H54 (cell line): ENCODE results near the gene CRYBA2.

Source experiments
- DNase-seq: peaks from one replicate; pipeline ENCODE4 v3.0.0; 2011; ENCODE audit warnings: low spot score, mixed read lengths; ENCODE audit not compliant: insufficient read length
- FAIRE-seq: peaks from 3 replicates; lab custom pipeline; 2011; peaks lifted over from hg19 to GRCh38; lab: Jason Lieb, UNC
- POLR2A ChIP-seq: IDR thresholded peaks from 2 replicates; pipeline ENCODE4 v1.6.1; 2011; ENCODE audit warnings: low read depth, mild to moderate bottlenecking, low read length

The CRYBA2 gene

DNA sequence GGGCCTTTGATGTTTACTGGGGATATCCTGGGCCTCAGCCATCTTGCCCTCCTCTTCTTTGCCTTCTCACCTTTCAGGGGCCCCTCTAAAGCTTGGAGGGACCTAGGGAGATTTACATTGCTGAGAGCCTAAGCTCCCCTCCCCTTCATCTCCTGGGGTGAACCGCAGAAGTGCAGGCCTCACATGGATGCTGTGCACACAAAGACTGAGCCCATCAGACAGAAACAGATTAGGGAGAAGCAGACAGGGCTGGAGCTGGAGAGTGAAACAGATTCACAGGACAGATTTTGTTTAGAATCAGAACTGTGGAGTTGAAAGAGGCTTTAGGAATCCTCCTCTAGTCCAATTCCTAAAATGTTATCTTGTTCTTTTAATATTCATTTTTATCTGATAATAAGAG, 37.2 kb downstream of the CRYBA2 start:
- TF ChIP-seq POLR2A = no peak
- DNase-seq (no peak), FAIRE-seq (no peak)

DNA sequence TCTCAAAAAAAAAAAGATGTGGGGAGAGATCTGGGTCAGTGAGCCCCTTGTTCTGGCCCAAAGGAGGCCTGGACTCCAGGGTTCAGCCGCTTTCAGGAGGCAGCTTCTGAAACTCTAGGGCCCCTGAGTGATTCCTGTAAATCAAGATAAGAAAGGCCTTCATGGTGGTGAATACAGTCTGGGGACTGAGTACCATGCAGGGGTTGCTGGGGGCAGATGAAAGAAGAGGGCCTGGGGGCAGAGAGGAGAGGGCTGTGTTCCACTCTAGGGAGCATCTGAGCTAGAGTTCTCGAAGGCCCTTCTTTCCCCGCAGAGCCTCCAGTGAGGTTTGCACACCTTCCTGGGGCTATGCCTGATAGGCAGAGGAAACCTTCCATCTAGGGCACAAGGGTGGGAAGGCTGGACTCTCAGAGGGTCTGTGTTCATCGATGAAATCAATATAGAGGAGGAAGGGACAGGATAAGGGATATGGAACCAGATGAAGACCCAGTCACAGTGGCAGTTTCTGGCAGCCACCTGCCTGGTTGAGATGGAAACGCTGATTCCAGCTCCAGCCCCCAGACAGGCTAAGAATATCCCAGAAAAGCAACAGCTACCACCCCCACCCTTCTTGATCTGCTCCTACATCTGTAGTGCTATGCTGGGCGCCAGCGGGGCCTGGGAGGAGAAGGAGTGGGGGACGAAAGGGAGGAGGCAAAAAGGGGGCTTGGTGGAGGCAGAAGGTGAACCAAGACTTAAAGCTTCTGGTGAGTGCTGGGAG, 38.5 kb downstream of the CRYBA2 start:
- FAIRE-seq (no peak), DNase-seq (no peak)
- TF ChIP-seq POLR2A = no peak

DNA sequence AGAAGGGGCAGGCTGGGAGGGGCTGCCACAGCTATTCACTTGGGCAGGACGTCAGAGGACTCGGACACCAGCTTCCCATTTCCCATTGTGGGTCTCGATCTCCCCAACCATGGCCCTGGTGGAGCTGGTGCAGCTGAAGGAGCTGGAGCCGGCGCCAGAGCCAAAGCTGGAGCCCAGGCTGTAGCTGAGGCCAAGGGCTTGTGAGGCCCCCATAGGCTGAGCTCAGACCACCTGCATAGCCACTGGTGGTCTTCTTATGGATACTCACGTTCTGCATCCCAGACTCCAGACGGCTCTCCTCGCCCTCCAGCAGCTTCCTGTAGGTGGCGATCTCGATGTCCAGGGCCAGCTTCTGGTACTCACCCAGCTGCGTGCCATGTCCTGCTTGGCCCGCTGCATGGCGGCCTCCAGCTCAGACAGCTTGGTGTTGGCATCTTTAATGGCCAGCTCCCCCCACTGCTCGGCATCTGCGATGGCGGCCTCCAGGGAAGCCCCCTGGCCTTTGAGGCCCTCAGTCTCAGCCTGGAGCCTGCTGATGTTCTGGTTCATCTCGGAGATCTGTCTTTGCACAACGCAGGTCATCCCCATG, 39.8 kb downstream of the CRYBA2 start:
- no peak for DNase-seq
- no peak for FAIRE-seq
- TF ChIP-seq POLR2A = no peak

DNA sequence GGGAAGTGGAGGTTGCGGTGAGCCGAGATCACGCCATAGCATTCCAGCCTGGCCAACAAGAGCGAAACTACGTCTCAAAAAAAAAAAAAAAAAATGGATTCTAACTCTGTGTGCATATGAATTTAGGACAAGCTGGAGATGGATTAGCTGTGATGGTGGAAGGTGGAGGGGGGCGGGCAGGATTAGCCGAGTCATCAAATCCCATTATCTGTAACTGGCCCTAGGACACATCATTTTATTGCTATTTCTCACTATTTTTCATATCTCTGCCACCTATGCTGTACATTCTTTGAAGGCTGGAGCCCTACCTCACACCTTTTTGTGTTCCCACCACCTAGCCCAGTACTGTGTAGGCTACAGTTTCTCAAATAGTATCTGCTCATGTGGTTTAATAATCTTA, 41.1 kb downstream of the CRYBA2 start:
- DNase-seq (no peak), FAIRE-seq (no peak)
- no peak for TF ChIP-seq POLR2A

DNA sequence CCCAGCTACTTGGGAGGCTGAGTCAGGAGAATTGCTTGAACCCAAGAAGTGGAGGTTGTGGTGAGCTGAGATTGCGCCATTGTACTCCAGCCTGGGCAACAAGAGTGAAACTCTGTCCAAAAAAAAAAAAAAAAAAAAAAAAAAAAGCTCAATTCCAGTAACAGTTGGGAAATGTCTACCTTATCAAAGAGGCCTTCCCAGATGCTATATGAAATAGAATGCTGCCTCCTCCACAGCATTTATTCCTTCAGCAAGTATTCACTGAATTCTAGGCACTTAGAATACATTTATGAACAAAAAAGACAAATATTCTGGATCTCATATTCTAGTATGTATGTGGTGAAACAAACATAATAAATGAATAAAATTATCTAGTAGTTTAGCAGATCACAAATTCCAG, 46.6 kb downstream of the CRYBA2 start:
- no peak for TF ChIP-seq POLR2A

DNA sequence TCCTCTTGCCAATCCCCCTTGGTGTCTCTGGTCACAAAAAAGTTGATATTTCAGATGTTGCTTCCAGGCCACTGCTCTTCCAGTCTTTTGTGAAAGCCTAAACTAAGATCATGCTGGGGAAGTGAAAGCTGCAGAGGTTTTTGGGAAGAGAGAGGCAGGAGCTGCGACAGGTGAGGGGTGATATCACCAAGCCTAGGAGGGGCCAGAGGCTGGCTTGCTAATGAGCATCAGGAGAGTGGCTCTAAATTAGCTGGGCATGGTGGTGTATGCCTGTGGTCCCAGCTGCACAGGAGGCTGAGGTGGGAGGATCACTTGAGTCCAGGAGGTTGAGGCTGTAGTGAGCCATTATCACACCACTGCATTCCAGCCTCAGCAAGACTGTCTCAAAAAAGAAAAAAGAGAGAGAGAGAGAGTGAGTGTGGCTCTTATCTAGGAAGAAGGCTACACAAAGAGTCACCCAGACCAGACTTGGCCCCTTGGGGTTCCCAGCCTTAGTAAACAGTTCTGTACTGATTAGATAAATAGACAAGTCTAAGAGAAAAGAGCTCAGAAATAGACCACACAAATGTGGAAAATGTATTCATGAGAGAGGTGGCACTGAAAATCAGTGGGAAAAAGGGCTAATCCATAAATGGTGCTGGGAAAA, 48.3 kb downstream of the CRYBA2 start:
- DNase-seq (no peak), FAIRE-seq (no peak)
- TF ChIP-seq POLR2A = no peak

More for the DNA sequence above, 46.6 kb downstream of the CRYBA2 start:
- FAIRE-seq (no peak), DNase-seq (no peak)
